GM23338 (cell line): ENCODE results near the gene MKI67. TPM values are rescaled to one million over a fixed set of nuclear protein-coding genes. Genes with fewer than 3 reads are reported as not detected.

Source experiments
- ATAC-seq: fragments of 200-7000 bp; cut with Tn5 transposase; 3 replicates; pipeline ENCODE4 v1.9.1; 2020
- DNase-seq: peaks from one replicate; pipeline ENCODE4 v3.0.0-alpha.2; 2015; ENCODE audit warnings: low spot score
- H2AFZ ChIP-seq: fragments of 200-600 bp; sonication (generic); 2 replicates; pipeline ENCODE4 v1.8.0; 2016; ENCODE audit warnings: antibody characterized with exemption, mild to moderate bottlenecking, moderate library complexity
- H3F3A ChIP-seq: fragments of 200-600 bp; sonication (generic); replicated peaks from 2 replicates; pipeline ENCODE4 v1.8.0; 2017; ENCODE audit warnings: antibody characterized with exemption, mixed run types, low read depth
- H3K27ac ChIP-seq: fragments of 200-600 bp; sonication (generic); 2 replicates; pipeline ENCODE4 v1.6.1; 2016; ENCODE audit warnings: low read depth
- H3K27me3 ChIP-seq: fragments of 200-600 bp; sonication (generic); 2 replicates; pipeline ENCODE4 v1.8.0; 2016; ENCODE audit warnings: mild to moderate bottlenecking, mixed run types, moderate library complexity; ENCODE audit not compliant: insufficient read depth
- H3K36me3 ChIP-seq: fragments of 200-600 bp; sonication (generic); 2 replicates; pipeline ENCODE4 v1.8.0; 2016; ENCODE audit warnings: mild to moderate bottlenecking; ENCODE audit not compliant: insufficient read depth
- H3K4me1 ChIP-seq: fragments of 200-600 bp; sonication (generic); 2 replicates; pipeline ENCODE4 v1.8.0; 2016; ENCODE audit warnings: mild to moderate bottlenecking, moderate library complexity; ENCODE audit not compliant: insufficient read depth
- H3K4me2 ChIP-seq: fragments of 200-600 bp; sonication (generic); 2 replicates; pipeline ENCODE4 v1.7.1; 2017; ENCODE audit warnings: mixed run types
- H3K4me3 ChIP-seq: fragments of 200-600 bp; sonication (generic); 2 replicates; pipeline ENCODE4 v1.6.1; 2016; ENCODE audit warnings: mixed run types
- H3K79me2 ChIP-seq: fragments of 200-600 bp; sonication (generic); replicated peaks from 2 replicates; pipeline ENCODE4 v1.8.0; 2017; ENCODE audit warnings: mild to moderate bottlenecking; ENCODE audit not compliant: insufficient read depth
- H3K9me2 ChIP-seq: fragments of 200-600 bp; sonication (generic); 2 replicates; pipeline ENCODE4 v1.8.0; 2017; ENCODE audit not compliant: insufficient read depth
- H4K20me1 ChIP-seq: fragments of 200-600 bp; sonication (generic); replicated peaks from 2 replicates; pipeline ENCODE4 v1.8.0; 2017; ENCODE audit warnings: mild to moderate bottlenecking; ENCODE audit not compliant: insufficient read depth
- H3K27ac Mint-ChIP-seq: 2 replicates; pipeline ENCODE4 v1.8.0; 2020; ENCODE audit warnings: inconsistent platforms, mild to moderate bottlenecking, moderate library complexity, mixed read lengths
- H3K27me3 Mint-ChIP-seq: 3 replicates; pipeline ENCODE4 v1.8.0; 2022; ENCODE audit warnings: low read depth, mild to moderate bottlenecking, moderate library complexity, mixed read lengths, inconsistent platforms; ENCODE audit not compliant: insufficient read depth, poor library complexity
- H3K36me3 Mint-ChIP-seq: 3 replicates; pipeline ENCODE4 v1.8.0; 2021; ENCODE audit warnings: low read depth, mild to moderate bottlenecking, inconsistent platforms, moderate library complexity, mixed read lengths
- H3K4me1 Mint-ChIP-seq: 3 replicates; pipeline ENCODE4 v1.8.0; 2020; ENCODE audit warnings: mild to moderate bottlenecking, inconsistent platforms, mixed read lengths
- H3K4me3 Mint-ChIP-seq: 3 replicates; pipeline ENCODE4 v1.8.0; 2021; ENCODE audit warnings: moderate library complexity, mild to moderate bottlenecking, inconsistent platforms, mixed read lengths
- H3K9me3 Mint-ChIP-seq: 3 replicates; pipeline ENCODE4 v1.8.0; 2020; ENCODE audit warnings: moderate library complexity, mild to moderate bottlenecking, inconsistent platforms, mixed read lengths
- CREB1 ChIP-seq: fragments of 250-450 bp; sonication (Bioruptor Pico); IDR thresholded peaks from 2 replicates; pipeline ENCODE4 v1.5.0; 2020; ENCODE audit warnings: low read depth, mild to moderate bottlenecking, moderate library complexity
- ETS1 ChIP-seq: IDR thresholded peaks from 2 replicates; pipeline ENCODE4 v1.6.1; 2016; ENCODE audit warnings: antibody characterized with exemption
- EZH2 ChIP-seq: fragments of 200-600 bp; sonication (generic); IDR thresholded peaks from one replicate; pipeline ENCODE4 v1.8.0; 2017; ENCODE audit warnings: antibody characterized with exemption, mild to moderate bottlenecking, low read depth; ENCODE audit not compliant: unreplicated experiment
- EZH2phosphoT487 ChIP-seq: fragments of 200-600 bp; sonication (generic); IDR thresholded peaks from one replicate; pipeline ENCODE4 v1.8.1; 2018; ENCODE audit warnings: antibody characterized with exemption; ENCODE audit not compliant: unreplicated experiment
- POLR2AphosphoS5 ChIP-seq: IDR thresholded peaks from 2 replicates; pipeline ENCODE4 v1.6.1; 2016; ENCODE audit warnings: antibody characterized with exemption, low read depth
- STAT1 ChIP-seq: IDR thresholded peaks from one replicate; pipeline ENCODE4 v1.6.1; 2016; ENCODE audit warnings: antibody characterized with exemption; ENCODE audit not compliant: unreplicated experiment
- ZNF114 ChIP-seq: fragments of 250-450 bp; sonication (Bioruptor Pico); IDR thresholded peaks from 2 replicates; pipeline ENCODE4 v1.5.0; 2020; ENCODE audit warnings: mild to moderate bottlenecking, moderate library complexity
- polyA plus RNA-seq: library from polyadenylated mRNA; unstranded; fragments of >200 nt; fragmentation: Nextera tagmentation; extraction: Ambion mirVana; gene quantifications from 2 replicates; pipeline ENCODE4 v1.2.1, GENCODE V29; 2016
- total RNA-seq: library from RNA; depleted of rRNA; stranded (reverse); fragments of >200 nt; shearing (Covaris generic); gene quantifications from 2 replicates; pipeline ENCODE4 v1.2.3, GENCODE V29; 2014
- TF ChIP-seq, protein P1 (sequence below): fragments of 250-450 bp; sonication (Bioruptor Pico); IDR thresholded peaks from 2 replicates; pipeline ENCODE4 v1.5.0; 2020; ENCODE audit warnings: mild to moderate bottlenecking, moderate library complexity

MKI67 gene
- total and polyA plus RNA-seq, 2 experiments from 2014 or later, result 58.0 to 103 TPM

- TF ChIP-seq, protein P1, sequence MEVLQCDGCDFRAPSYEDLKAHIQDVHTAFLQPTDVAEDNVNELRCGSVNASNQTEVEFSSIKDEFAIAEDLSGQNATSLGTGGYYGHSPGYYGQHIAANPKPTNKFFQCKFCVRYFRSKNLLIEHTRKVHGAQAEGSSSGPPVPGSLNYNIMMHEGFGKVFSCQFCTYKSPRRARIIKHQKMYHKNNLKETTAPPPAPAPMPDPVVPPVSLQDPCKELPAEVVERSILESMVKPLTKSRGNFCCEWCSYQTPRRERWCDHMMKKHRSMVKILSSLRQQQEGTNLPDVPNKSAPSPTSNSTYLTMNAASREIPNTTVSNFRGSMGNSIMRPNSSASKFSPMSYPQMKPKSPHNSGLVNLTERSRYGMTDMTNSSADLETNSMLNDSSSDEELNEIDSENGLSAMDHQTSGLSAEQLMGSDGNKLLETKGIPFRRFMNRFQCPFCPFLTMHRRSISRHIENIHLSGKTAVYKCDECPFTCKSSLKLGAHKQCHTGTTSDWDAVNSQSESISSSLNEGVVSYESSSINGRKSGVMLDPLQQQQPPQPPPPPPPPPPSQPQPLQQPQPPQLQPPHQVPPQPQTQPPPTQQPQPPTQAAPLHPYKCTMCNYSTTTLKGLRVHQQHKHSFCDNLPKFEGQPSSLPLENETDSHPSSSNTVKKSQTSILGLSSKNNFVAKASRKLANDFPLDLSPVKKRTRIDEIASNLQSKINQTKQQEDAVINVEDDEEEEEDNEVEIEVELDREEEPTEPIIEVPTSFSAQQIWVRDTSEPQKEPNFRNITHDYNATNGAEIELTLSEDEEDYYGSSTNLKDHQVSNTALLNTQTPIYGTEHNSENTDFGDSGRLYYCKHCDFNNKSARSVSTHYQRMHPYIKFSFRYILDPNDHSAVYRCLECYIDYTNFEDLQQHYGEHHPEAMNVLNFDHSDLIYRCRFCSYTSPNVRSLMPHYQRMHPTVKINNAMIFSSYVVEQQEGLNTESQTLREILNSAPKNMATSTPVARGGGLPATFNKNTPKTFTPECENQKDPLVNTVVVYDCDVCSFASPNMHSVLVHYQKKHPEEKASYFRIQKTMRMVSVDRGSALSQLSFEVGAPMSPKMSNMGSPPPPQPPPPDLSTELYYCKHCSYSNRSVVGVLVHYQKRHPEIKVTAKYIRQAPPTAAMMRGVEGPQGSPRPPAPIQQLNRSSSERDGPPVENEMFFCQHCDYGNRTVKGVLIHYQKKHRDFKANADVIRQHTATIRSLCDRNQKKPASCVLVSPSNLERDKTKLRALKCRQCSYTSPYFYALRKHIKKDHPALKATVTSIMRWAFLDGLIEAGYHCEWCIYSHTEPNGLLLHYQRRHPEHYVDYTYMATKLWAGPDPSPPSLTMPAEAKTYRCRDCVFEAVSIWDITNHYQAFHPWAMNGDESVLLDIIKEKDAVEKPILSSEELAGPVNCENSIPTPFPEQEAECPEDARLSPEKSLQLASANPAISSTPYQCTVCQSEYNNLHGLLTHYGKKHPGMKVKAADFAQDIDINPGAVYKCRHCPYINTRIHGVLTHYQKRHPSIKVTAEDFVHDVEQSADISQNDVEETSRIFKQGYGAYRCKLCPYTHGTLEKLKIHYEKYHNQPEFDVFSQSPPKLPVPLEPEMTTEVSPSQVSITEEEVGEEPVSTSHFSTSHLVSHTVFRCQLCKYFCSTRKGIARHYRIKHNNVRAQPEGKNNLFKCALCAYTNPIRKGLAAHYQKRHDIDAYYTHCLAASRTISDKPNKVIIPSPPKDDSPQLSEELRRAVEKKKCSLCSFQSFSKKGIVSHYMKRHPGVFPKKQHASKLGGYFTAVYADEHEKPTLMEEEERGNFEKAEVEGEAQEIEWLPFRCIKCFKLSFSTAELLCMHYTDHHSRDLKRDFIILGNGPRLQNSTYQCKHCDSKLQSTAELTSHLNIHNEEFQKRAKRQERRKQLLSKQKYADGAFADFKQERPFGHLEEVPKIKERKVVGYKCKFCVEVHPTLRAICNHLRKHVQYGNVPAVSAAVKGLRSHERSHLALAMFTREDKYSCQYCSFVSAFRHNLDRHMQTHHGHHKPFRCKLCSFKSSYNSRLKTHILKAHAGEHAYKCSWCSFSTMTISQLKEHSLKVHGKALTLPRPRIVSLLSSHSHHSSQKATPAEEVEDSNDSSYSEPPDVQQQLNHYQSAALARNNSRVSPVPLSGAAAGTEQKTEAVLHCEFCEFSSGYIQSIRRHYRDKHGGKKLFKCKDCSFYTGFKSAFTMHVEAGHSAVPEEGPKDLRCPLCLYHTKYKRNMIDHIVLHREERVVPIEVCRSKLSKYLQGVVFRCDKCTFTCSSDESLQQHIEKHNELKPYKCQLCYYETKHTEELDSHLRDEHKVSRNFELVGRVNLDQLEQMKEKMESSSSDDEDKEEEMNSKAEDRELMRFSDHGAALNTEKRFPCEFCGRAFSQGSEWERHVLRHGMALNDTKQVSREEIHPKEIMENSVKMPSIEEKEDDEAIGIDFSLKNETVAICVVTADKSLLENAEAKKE (CRISPR knock-in tag), result no peak
- TF ChIP-seq EZH2 (no peak), STAT1 (no peak)
These were observed 41.9 kb downstream of the MKI67 start (continued) for GRCh38 chr10:128084364-128084763.

DNA sequence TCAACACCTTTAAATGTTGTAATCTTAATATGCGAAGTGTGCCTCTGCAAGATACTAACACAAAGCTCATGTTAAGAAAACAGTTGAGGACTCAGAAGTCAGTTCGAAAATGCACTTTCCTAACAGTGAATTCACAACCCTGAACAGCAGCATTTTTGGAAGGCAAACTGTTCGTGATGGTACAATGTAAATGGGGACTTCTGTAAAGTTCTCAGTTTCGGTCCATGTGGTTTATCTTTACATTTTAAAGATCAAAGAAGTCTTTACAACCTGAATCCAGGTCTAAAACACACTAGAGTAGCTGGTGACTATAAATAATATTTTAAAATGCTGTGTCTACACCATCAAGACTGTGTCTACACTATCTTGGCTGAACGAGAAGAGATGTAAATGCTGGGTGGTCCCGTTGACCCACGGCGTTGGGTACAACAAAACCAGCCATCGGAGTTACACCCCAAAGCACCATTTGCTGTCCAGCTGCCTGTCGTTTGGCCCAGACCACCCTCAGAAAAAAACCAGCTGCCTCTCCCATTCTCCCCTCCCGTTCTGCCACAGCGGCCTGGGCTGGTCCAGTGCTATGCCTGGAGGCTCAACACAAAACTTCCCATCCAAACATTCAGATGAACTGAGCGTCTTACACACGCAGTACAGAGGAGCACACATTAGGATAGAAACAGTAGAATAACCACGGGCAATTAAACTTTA is 42.9 kb downstream of the MKI67 start:
- no peak overlapping the region for H3K27ac Mint-ChIP-seq
- H2AFZ ChIP-seq, result no peak overlapping the region
- H3K36me3 Mint-ChIP-seq, result no peaks in the 10 kb centered on the region
- H3K9me2 ChIP-seq, result peaks cover 2% of the 10 kb centered on the region; the same call in 1 of the 2 replicates
- no peaks in the 10 kb centered on the region for H3K27me3 ChIP-seq
- no peaks in the 10 kb centered on the region for H3F3A ChIP-seq
- H3K36me3 ChIP-seq, result no peaks in the 10 kb centered on the region
- H3K4me3 Mint-ChIP-seq, result no peak overlapping the region
- H3K4me1 Mint-ChIP-seq, result peaks cover 40% of the 10 kb centered on the region
- no peak overlapping the region for H3K4me3 ChIP-seq
- no peaks in the 10 kb centered on the region for H4K20me1 ChIP-seq
- H3K9me3 Mint-ChIP-seq, result no peaks in the 10 kb centered on the region
- no peaks in the 10 kb centered on the region for H3K79me2 ChIP-seq
- DNase-seq (no peak), ATAC-seq (no peak)
- H3K27me3 Mint-ChIP-seq, result peaks cover 3% of the 10 kb centered on the region
- H3K4me1 ChIP-seq, result peaks cover 19% of the 10 kb centered on the region
- no peak overlapping the region for H3K4me2 ChIP-seq
- no peak overlapping the region for H3K27ac ChIP-seq
- TF ChIP-seq, protein P1 (CRISPR knock-in tag), result no peak
- TF ChIP-seq ZNF114 (no peak), ETS1 (no peak), EZH2 (no peak), EZH2phosphoT487 (no peak), POLR2AphosphoS5 (no peak), CREB1 (CRISPR knock-in tag) (no peak)
